Activated B cell treated with CpG ODN at 0.5 μM for 24 hours (primary cell): ENCODE data around the gene THSD4. TPM values are rescaled to one million over a fixed set of nuclear protein-coding genes. Genes with fewer than 3 reads are reported as not detected.

Source experiments
- ATAC-seq: fragments of 200-7000 bp; cut with Tn5 transposase; one replicate; pipeline ENCODE4 v1.10.0; 2021; ENCODE audit warnings: low read depth, mild to moderate bottlenecking, moderate library complexity
- CTCF ChIA-PET: fragments of 350-600 bp; sonication (Branson Sonifier 250); formaldehyde crosslinking; loops from one replicate; lab custom pipeline; 2021; ENCODE audit warnings: antibody characterized with exemption; lab: Charles Lee
- POLR2A ChIA-PET: fragments of 350-600 bp; sonication (Branson Sonifier 250); formaldehyde crosslinking; loops from one replicate; lab custom pipeline; 2021; ENCODE audit warnings: antibody characterized with exemption; lab: Charles Lee
- DNase-seq: peaks from one replicate; pipeline ENCODE4 v3.0.0; 2022
- H3K27ac Mint-ChIP-seq: one replicate; pipeline ENCODE4 v1.8.0; 2020; ENCODE audit warnings: mixed read lengths
- H3K27me3 Mint-ChIP-seq: one replicate; pipeline ENCODE4 v1.8.0; 2021; ENCODE audit warnings: mixed read lengths
- H3K36me3 Mint-ChIP-seq: one replicate; pipeline ENCODE4 v1.8.0; 2021; ENCODE audit warnings: low read depth, mixed read lengths
- H3K4me1 Mint-ChIP-seq: one replicate; pipeline ENCODE4 v1.8.0; 2021; ENCODE audit warnings: mixed read lengths
- H3K4me3 Mint-ChIP-seq: one replicate; pipeline ENCODE4 v1.8.0; 2020; ENCODE audit warnings: mild to moderate bottlenecking, mixed read lengths
- H3K9me3 Mint-ChIP-seq: one replicate; pipeline ENCODE4 v1.8.0; 2020; ENCODE audit warnings: mixed read lengths
- intact Hi-C: fragments of 100-400 bp; cut with micrococcal nuclease; formaldehyde crosslinking; loops from one replicate; pipeline ENCODE4 v1.15.1; 2024
- total RNA-seq: library from RNA; stranded (reverse); gene quantifications from 2 replicates; pipeline ENCODE4 v1.2.3, GENCODE V29; 2022
- TF ChIP-seq, protein P1 (sequence below): fragments of 200-600 bp; IDR thresholded peaks from one replicate; pipeline ENCODE4 v1.8.0; 2022; ENCODE audit warnings: antibody characterized with exemption, mild to moderate bottlenecking

Gene THSD4
- total RNA-seq, 1 donor from 2014 or later, result not detected

DNA sequence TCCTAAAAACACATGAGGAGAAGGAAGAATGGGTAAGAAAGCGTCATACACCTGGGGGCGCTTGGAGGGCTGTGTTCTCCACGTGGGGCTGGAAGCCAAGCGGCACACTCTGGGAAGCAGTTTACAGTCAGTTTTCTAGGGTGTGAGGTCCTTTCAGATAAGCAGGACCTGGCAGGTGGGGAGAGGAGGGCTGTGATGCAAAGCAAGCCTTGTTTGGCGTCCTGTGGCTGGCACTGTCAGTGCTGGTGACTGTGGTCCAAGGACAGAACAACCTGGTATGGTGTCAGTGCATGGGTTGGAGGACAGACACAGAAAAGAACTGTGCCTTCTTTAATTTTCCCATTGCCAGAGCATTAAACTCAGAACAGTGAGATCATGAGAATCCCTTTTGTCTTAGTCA, 434.4 kb downstream of the THSD4 start:
- CTCF ChIA-PET, result no interaction called here
- no peak overlapping the region for H3K27ac Mint-ChIP-seq
- no peaks in the 10 kb centered on the region for H3K27me3 Mint-ChIP-seq
- POLR2A ChIA-PET, result no interaction called here
- H3K36me3 Mint-ChIP-seq, result no peaks in the 10 kb centered on the region
- DNase-seq, result no peak
- ATAC-seq, result no peak
- TF ChIP-seq, protein P1, sequence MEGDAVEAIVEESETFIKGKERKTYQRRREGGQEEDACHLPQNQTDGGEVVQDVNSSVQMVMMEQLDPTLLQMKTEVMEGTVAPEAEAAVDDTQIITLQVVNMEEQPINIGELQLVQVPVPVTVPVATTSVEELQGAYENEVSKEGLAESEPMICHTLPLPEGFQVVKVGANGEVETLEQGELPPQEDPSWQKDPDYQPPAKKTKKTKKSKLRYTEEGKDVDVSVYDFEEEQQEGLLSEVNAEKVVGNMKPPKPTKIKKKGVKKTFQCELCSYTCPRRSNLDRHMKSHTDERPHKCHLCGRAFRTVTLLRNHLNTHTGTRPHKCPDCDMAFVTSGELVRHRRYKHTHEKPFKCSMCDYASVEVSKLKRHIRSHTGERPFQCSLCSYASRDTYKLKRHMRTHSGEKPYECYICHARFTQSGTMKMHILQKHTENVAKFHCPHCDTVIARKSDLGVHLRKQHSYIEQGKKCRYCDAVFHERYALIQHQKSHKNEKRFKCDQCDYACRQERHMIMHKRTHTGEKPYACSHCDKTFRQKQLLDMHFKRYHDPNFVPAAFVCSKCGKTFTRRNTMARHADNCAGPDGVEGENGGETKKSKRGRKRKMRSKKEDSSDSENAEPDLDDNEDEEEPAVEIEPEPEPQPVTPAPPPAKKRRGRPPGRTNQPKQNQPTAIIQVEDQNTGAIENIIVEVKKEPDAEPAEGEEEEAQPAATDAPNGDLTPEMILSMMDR, result no peak
- no peaks in the 10 kb centered on the region for H3K4me1 Mint-ChIP-seq
- H3K4me3 Mint-ChIP-seq, result no peak overlapping the region
- intact Hi-C loops, result no loop called here
- no peaks in the 10 kb centered on the region for H3K9me3 Mint-ChIP-seq

DNA sequence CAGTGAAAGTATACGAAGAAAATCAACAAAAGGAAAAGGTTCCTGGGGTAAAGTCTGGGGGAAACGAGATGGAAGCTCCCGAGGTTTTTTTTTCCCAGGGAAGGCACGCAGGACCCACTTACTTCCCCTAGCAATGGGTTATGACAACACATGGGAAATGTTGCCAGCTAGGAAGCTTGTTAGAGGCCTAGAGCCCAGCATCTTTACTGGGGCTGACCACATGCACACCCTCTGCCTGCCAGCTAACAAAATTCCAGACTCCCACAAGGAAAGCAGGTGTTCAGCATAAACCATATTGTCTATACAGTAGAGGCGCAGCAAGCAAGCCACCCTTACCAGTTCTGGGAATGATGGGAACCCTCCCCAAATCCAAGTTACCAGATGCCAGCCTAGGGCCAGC, 436.3 kb downstream of the THSD4 start:
- H3K36me3 Mint-ChIP-seq, result no peaks in the 10 kb centered on the region
- ATAC-seq (no peak), DNase-seq (no peak)
- no peaks in the 10 kb centered on the region for H3K4me1 Mint-ChIP-seq
- no peaks in the 10 kb centered on the region for H3K27me3 Mint-ChIP-seq
- H3K27ac Mint-ChIP-seq, result no peak overlapping the region
- POLR2A ChIA-PET, result no interaction called here
- intact Hi-C loops, result no loop called here
- TF ChIP-seq, protein P1, result no peak
- no peak overlapping the region for H3K4me3 Mint-ChIP-seq
- CTCF ChIA-PET, result no interaction called here
- H3K9me3 Mint-ChIP-seq, result no peaks in the 10 kb centered on the region

DNA sequence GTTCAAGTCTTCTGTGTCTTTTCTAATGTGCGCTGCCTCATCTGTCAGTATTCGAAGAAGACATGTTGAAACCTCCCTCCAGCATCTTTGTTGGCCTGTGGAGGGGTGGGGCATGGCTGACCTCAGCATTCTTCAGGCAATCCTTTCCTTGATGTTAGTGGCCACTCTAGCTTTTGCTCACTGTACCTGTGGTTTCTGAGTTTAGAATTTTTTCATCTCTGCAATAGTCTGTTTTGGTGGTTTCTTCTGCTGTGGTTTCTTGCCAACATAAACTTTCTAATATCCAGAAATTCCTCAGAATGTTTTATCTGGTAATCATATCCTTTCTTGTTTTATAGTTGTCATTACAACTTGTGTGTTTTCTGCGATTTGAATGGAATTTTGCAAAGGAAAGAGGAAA, 443.8 kb downstream of the THSD4 start:
- ATAC-seq, result no peak
- DNase-seq, result no peak
- CTCF ChIA-PET, result no interaction called here

DNA sequence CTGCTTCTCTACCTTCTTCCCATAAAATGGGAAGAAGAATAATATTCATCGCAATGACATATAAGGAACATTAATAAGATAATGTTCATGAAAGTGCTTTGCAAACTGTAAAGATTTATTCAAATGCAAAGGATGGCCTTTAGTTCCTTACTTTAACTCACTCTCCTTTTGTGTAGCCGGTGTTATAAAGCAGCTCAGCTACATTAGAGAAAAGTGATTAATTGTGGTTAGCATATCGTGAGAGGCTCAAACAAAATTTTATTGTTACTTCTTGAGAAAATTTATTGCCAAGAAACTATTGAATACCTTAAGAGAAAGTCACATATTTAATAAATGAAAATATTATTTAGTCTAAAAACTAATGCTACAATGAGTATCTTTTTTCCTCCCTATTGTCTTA, 444.3 kb downstream of the THSD4 start:
- no peak overlapping the region for H3K4me3 Mint-ChIP-seq
- TF ChIP-seq, protein P1, result no peak
- H3K4me1 Mint-ChIP-seq, result no peaks in the 10 kb centered on the region
- ATAC-seq, result no peak
- CTCF ChIA-PET, result no interaction called here
- DNase-seq, result no peak
- H3K27me3 Mint-ChIP-seq, result peaks cover 14% of the 10 kb centered on the region
- H3K27ac Mint-ChIP-seq, result no peak overlapping the region
- no peaks in the 10 kb centered on the region for H3K36me3 Mint-ChIP-seq
- peaks cover 3% of the 10 kb centered on the region for H3K9me3 Mint-ChIP-seq
- POLR2A ChIA-PET, result no interaction called here
- intact Hi-C loops, result no loop called here

More for the DNA sequence above, 443.8 kb downstream of the THSD4 start:
- no peak overlapping the region for H3K4me3 Mint-ChIP-seq
- POLR2A ChIA-PET, result no interaction called here
- H3K4me1 Mint-ChIP-seq, result no peaks in the 10 kb centered on the region
- peaks cover 3% of the 10 kb centered on the region for H3K9me3 Mint-ChIP-seq
- H3K27ac Mint-ChIP-seq, result no peak overlapping the region
- H3K36me3 Mint-ChIP-seq, result no peaks in the 10 kb centered on the region
- TF ChIP-seq, protein P1, result no peak
- intact Hi-C loops, result no loop called here
- H3K27me3 Mint-ChIP-seq, result peaks cover 14% of the 10 kb centered on the region

DNA sequence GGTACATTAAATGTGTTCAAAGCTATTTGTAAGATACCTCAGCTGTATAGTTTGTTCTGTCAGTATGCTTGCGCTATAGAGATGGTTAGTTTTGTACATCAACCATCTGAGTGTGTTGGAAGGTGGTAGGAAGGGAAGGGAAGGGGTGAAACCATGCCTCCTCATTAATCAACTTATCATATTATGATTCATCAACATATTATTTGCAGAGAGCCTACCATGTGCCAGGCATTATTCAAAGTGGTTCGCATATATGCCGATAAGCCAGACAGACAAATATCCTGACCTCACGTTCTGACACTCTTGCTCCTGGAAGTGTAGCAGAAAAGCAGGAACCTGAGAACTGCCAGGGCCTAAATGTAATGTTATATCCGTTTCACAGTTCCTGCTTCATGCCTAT, 447.0 kb downstream of the THSD4 start:
- no peak overlapping the region for H3K4me3 Mint-ChIP-seq
- TF ChIP-seq, protein P1, result no peak
- H3K27me3 Mint-ChIP-seq, result peaks cover 11% of the 10 kb centered on the region
- H3K9me3 Mint-ChIP-seq, result peaks cover 3% of the 10 kb centered on the region
- H3K36me3 Mint-ChIP-seq, result no peaks in the 10 kb centered on the region
- no peaks in the 10 kb centered on the region for H3K4me1 Mint-ChIP-seq
- ATAC-seq, result no peak
- H3K27ac Mint-ChIP-seq, result no peak overlapping the region
- CTCF ChIA-PET, result no interaction called here
- intact Hi-C loops, result no loop called here
- POLR2A ChIA-PET, result no interaction called here
- no peak for DNase-seq
